GM12878 (cell line): Measurements from ENCODE around the gene MEG3. TPM values are rescaled to one million over a fixed set of nuclear protein-coding genes. Genes with fewer than 3 reads are reported as not detected.

Source experiments
- ATAC-seq: fragments of 200-7000 bp; cut with Tn5 transposase; 3 replicates; pipeline ENCODE4 v1.9.1; 2020; ENCODE audit warnings: mild to moderate bottlenecking, moderate library complexity
- BruUV-seq: library from RNA; stranded (reverse); fragments of 400-500 nt; replicated peaks from 2 replicates; lab custom pipeline; 2021; lab: Mats Ljungman, UMichigan
- CTCF ChIA-PET: fragments of 300-600 bp; sonication (Branson Sonifier 250); formaldehyde crosslinking; extraction: SDS; loops from one replicate; lab custom pipeline; 2021; ENCODE audit warnings: inconsistent platforms; lab: Yijun Ruan, JAX
- POLR2A ChIA-PET: fragments of 350-600 bp; formaldehyde crosslinking; extraction: SDS; loops from one replicate; lab custom pipeline; 2021; ENCODE audit warnings: inconsistent platforms; lab: Charles Lee
- RAD21 ChIA-PET: fragments of 300-600 bp; sonication (Branson Sonifier 250); formaldehyde crosslinking; loops from one replicate; lab custom pipeline; 2023; ENCODE audit warnings: antibody characterized with exemption; ENCODE audit not compliant: unreplicated experiment; lab: Charles Lee
- SMC1A ChIA-PET: fragments of 300-600 bp; sonication (Branson Sonifier 250); formaldehyde crosslinking; loops from one replicate; lab custom pipeline; 2023; ENCODE audit not compliant: unreplicated experiment, uncharacterized antibody; lab: Charles Lee
- DNase-seq: peaks from one replicate; pipeline ENCODE4 v3.0.0-alpha.2; 2011; ENCODE audit warnings: low read depth, low spot score
- FAIRE-seq: peaks from 3 replicates; lab custom pipeline; 2011; peaks lifted over from hg19 to GRCh38; lab: Jason Lieb, UNC
- H2AFZ ChIP-seq: 2 replicates; pipeline ENCODE4 v1.6.0; 2011; ENCODE audit warnings: low read depth, low read length, control low read depth; ENCODE audit not compliant: control insufficient read depth
- H3K27ac ChIP-seq: 2 replicates; pipeline ENCODE4 v1.5.1; 2011; ENCODE audit warnings: control low read depth; ENCODE audit not compliant: control insufficient read depth, insufficient read depth
- H3K27me3 ChIP-seq, 2 experiments: replicated peaks in 1 of 2; 2 replicates each; pipeline versions ENCODE4 v1.6.0 to v1.6.1; 2011; ENCODE audit warnings: low read length in 1 of 2; ENCODE audit not compliant: control insufficient read depth in 2 of 2, insufficient read depth in 2 of 2
- H3K36me3 ChIP-seq, 2 experiments: 2 replicates each; pipeline ENCODE4 v1.5.1; 2011; ENCODE audit warnings: low read length in 1 of 2; ENCODE audit not compliant: control insufficient read depth in 2 of 2, insufficient read depth in 2 of 2
- H3K4me1 ChIP-seq: 2 replicates; pipeline ENCODE4 v1.6.1; 2011; ENCODE audit warnings: mild to moderate bottlenecking, low read length, moderate library complexity, mixed read lengths; ENCODE audit not compliant: control insufficient read depth, insufficient read depth
- H3K4me2 ChIP-seq: 2 replicates; pipeline ENCODE4 v1.6.0; 2011; ENCODE audit warnings: control low read depth; ENCODE audit not compliant: control insufficient read depth, insufficient read depth
- H3K4me3 ChIP-seq: fragments of 200-600 bp; sonication (generic); 2 replicates; pipeline ENCODE4 v1.5.1; 2016
- H3K79me2 ChIP-seq: 2 replicates; pipeline ENCODE4 v1.6.0; 2011; ENCODE audit warnings: low read length; ENCODE audit not compliant: control insufficient read depth, insufficient read depth
- H3K9ac ChIP-seq: 2 replicates; pipeline ENCODE4 v1.8.0; 2011; ENCODE audit warnings: low read length, control low read depth, mixed read lengths; ENCODE audit not compliant: control insufficient read depth, insufficient read depth
- H3K9me3 ChIP-seq: replicated peaks from 3 replicates; pipeline ENCODE4 v1.5.1; 2011; ENCODE audit warnings: mild to moderate bottlenecking, low read length; ENCODE audit not compliant: control insufficient read depth, insufficient read depth
- H4K20me1 ChIP-seq: 2 replicates; pipeline ENCODE4 v1.6.0; 2011; ENCODE audit not compliant: control insufficient read depth, insufficient read depth
- BCL11A ChIP-seq: IDR thresholded peaks from 2 replicates; pipeline ENCODE4 v1.6.1; 2011; ENCODE audit warnings: low read depth, low read length
- CEBPB ChIP-seq, 2 experiments: fragments of 150-350 bp in 1 of 2; IDR thresholded peaks; 2 replicates each; pipeline ENCODE4 v1.6.1; 2012 to 2014; ENCODE audit warnings: low read depth in 2 of 2, low read length in 2 of 2, borderline replicate concordance in 1 of 2, inconsistent platforms in 1 of 2
- GABPA ChIP-seq: IDR thresholded peaks from 2 replicates; pipeline ENCODE4 v1.6.1; 2014; ENCODE audit warnings: antibody characterized with exemption, low read depth, mild to moderate bottlenecking, inconsistent platforms
- HCFC1 ChIP-seq: fragments of 150-350 bp; IDR thresholded peaks from 2 replicates; pipeline ENCODE4 v1.6.1; 2014; ENCODE audit warnings: low read length
- HDAC6 ChIP-seq: fragments of 200-600 bp; sonication (generic); IDR thresholded peaks from one replicate; pipeline ENCODE4 v1.8.0; 2017; ENCODE audit warnings: antibody characterized with exemption; ENCODE audit not compliant: unreplicated experiment
- KAT2A ChIP-seq: conservative IDR thresholded peaks from 2 replicates; pipeline ENCODE4 v1.6.1; 2011; ENCODE audit warnings: low read depth, low read length; ENCODE audit not compliant: control insufficient read depth
- LARP7 ChIP-seq: fragments of 450-650 bp; IDR thresholded peaks from 2 replicates; pipeline ENCODE4 v1.6.1; 2017; ENCODE audit warnings: mild to moderate bottlenecking
- MLLT1 ChIP-seq: fragments of 450-650 bp; IDR thresholded peaks from 2 replicates; pipeline ENCODE4 v1.6.1; 2016; ENCODE audit warnings: mild to moderate bottlenecking
- MTA3 ChIP-seq: IDR thresholded peaks from 2 replicates; pipeline ENCODE4 v1.6.1; 2012; ENCODE audit warnings: low read length, inconsistent platforms, borderline replicate concordance
- NFXL1 ChIP-seq: fragments of 450-650 bp; IDR thresholded peaks from 2 replicates; pipeline ENCODE4 v1.6.1; 2017; ENCODE audit warnings: antibody characterized with exemption, mild to moderate bottlenecking, borderline replicate concordance
- RUNX3 ChIP-seq: IDR thresholded peaks from 2 replicates; pipeline ENCODE4 v1.6.1; 2012; ENCODE audit warnings: low read length, inconsistent platforms
- SUZ12 ChIP-seq: fragments of 200-600 bp; sonication (generic); IDR thresholded peaks from one replicate; pipeline ENCODE4 v1.6.1; 2018; ENCODE audit warnings: antibody characterized with exemption, mild to moderate bottlenecking; ENCODE audit not compliant: unreplicated experiment
- TCF7 ChIP-seq: IDR thresholded peaks from 2 replicates; pipeline ENCODE4 v1.6.1; 2014; ENCODE audit warnings: antibody characterized with exemption, borderline replicate concordance
- USF1 ChIP-seq: IDR thresholded peaks from 2 replicates; pipeline ENCODE4 v1.6.1; 2011; ENCODE audit warnings: borderline replicate concordance, low read depth, mild to moderate bottlenecking, moderate library complexity, mixed read lengths, low read length; ENCODE audit not compliant: insufficient read depth; ENCODE audit errors: extremely low read length
- WRNIP1 ChIP-seq: IDR thresholded peaks from 2 replicates; pipeline ENCODE4 v1.6.1; 2011; ENCODE audit warnings: low read depth, low read length, improper control_type of control experiment, borderline replicate concordance
- ZBED1 ChIP-seq: IDR thresholded peaks from 2 replicates; pipeline ENCODE4 v1.6.1; 2016; ENCODE audit warnings: borderline replicate concordance
- ZNF622 ChIP-seq: fragments of 450-650 bp; IDR thresholded peaks from 2 replicates; pipeline ENCODE4 v1.6.1; 2017; ENCODE audit warnings: mild to moderate bottlenecking, inconsistent platforms
- WGBS: methylation state at CpG from one replicate; pipeline ENCODE4 v1.1.6; 2016; ENCODE audit warnings: low lambda C conversion rate; ENCODE audit not compliant: insufficient replicate concordance, insufficient coverage; ENCODE audit errors: missing lambda C conversion rate; 5-methylcytosine and 5-hydroxymethylcytosine counted together
- in situ Hi-C: fragments of 300-500 bp; cut with MboI; formaldehyde crosslinking; loops from 9 replicates; pipeline ENCODE4 v1.14.3; 2018; ENCODE audit warnings: mixed read lengths
- intact Hi-C: fragments of 100-400 bp; cut with micrococcal nuclease; formaldehyde crosslinking; loops from one replicate; pipeline ENCODE4 v1.14.2; 2022; ENCODE audit not compliant: unreplicated experiment
- polyA plus RNA-seq, 11 experiments: library from polyadenylated mRNA; depleted of rRNA in 4 of 11; unstranded in 6 of 11; stranded (reverse) in 5 of 11; fragments of >200 nt; fragmentation: Nextera tagmentation in 4 of 11; fragmentation: Illumina TruSeq in 1 of 11; extraction: Ambion mirVana in 4 of 11; extraction: Trizol in 1 of 11; gene quantifications; 1 replicate in 1 of 11; 2 replicates in 10 of 11; pipeline versions ENCODE4 v1.2.1 to v1.2.3, GENCODE V29; 2011 to 2016; ENCODE audit warnings: inconsistent platforms in 2 of 11, missing spikeins in 2 of 11, low read depth in 1 of 11
- total RNA-seq, 4 experiments: library from RNA; depleted of rRNA in 3 of 4; stranded (reverse); fragments of >200 nt in 3 of 4; fragmentation: Illumina TruSeq in 1 of 4; extraction: Trizol in 1 of 4; gene quantifications; 2 replicates each; pipeline versions ENCODE4 v1.2.1 to v1.2.3, GENCODE V29; 2013 to 2021

MEG3 gene
- total and polyA plus RNA-seq, 10 of the 15 experiments (the other 5 are each of a cell fraction or from before 2014, with no cell fraction given): 0.03 to 2.9 (median 0.95) TPM; not detected in 7

- H3K27me3 ChIP-seq: peaks cover 0 to 2% of the 10 kb centered on the region in 2 experiments; a peak in 2 of 4 replicates
- ChIA-PET RAD21 (no interaction called here), POLR2A (no interaction called here), SMC1A (no interaction called here), CTCF (no interaction called here)
- H2AFZ ChIP-seq: no peak overlapping the region
- no peaks in the 10 kb centered on the region for H3K9me3 ChIP-seq
- no peak overlapping the region for H3K9ac ChIP-seq
- no peak for ATAC-seq
- no peaks in the 10 kb centered on the region for H3K36me3 ChIP-seq
- no peaks in the 10 kb centered on the region for H3K4me1 ChIP-seq
- no peak overlapping the region for H3K4me3 ChIP-seq
- intact Hi-C loops: no loop called here
- H3K4me2 ChIP-seq: no peak overlapping the region
- in situ Hi-C loops: no loop called here
- DNase-seq: no peak
- 12% methylated on average over 8 of the region's 8 CpGs for WGBS
- TF ChIP-seq TCF7: no peak
- no peak for TF ChIP-seq SUZ12
- no peak for TF ChIP-seq RUNX3
- no peak for TF ChIP-seq HDAC6
- no peak for TF ChIP-seq ZBED1
- TF ChIP-seq BCL11A: no peak
- TF ChIP-seq CEBPB (IDR thresholded peaks at IDR 0.05; ENCODE audit: borderline replicate concordance in 1 of 2, low read depth in 2 of 2, low read length in 2 of 2): no peak
- TF ChIP-seq USF1: no peak
- no peak for TF ChIP-seq HCFC1
- no peak for TF ChIP-seq ZNF622
- TF ChIP-seq WRNIP1: no peak
- no peak for TF ChIP-seq LARP7
- TF ChIP-seq GABPA: no peak
- TF ChIP-seq MTA3: no peak
- TF ChIP-seq NFXL1: no peak
- no peak for TF ChIP-seq MLLT1
- TF ChIP-seq KAT2A: no peak
- no TSS peak for BruUV-seq
- no peaks in the 10 kb centered on the region for H4K20me1 ChIP-seq
- FAIRE-seq: no peak
- H3K27ac ChIP-seq: no peak overlapping the region
- no peaks in the 10 kb centered on the region for H3K79me2 ChIP-seq
Observed at GRCh38 chr14:100781952-100782351, 44.0 kb upstream of the MEG3 start.
